Thyroid gland (tissue), 4 donors: Measurements from ENCODE around the gene DVL3.

Experiments used
- POLR2A ChIP-seq, 2 donors: fragments of 450-650 bp; IDR thresholded peaks; one replicate each; pipeline ENCODE4 v1.6.1; 2017; ENCODE audit warnings: antibody characterized with exemption in 2 of 2, mild to moderate bottlenecking in 2 of 2, moderate library complexity in 1 of 2
- TF ChIP-seq, protein P1 (sequence below), 6 experiments: fragments of 200-600 bp in 3 of 6; fragments of 450-650 bp in 3 of 6; sonication (generic) in 3 of 6; IDR thresholded peaks; one replicate each; pipeline ENCODE4 v1.5.1; 2016 to 2019; ENCODE audit warnings: antibody characterized with exemption in 6 of 6, mild to moderate bottlenecking in 2 of 6, inconsistent platforms in 1 of 6, moderate library complexity in 1 of 6

DNA sequence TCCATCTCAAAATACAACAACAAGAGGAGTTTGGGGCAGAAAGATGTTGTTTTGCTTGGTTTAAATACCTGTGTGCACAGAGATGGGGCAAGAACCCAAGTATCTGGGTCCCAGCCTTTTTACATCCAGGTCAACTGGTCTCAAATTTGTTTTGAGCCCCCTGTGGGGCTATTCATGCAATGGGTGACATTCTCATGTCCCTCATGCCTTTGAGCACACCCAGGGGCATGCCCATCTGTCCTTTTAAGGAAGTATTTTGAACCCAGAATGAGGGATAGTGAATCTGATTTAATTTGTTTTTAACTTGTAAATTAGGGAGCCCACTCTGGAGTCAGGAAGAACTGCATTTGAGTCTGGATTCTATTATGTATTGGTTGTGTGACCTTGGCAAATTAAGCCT is 45.6 kb downstream of the DVL3 start:
- TF ChIP-seq, protein P1, sequence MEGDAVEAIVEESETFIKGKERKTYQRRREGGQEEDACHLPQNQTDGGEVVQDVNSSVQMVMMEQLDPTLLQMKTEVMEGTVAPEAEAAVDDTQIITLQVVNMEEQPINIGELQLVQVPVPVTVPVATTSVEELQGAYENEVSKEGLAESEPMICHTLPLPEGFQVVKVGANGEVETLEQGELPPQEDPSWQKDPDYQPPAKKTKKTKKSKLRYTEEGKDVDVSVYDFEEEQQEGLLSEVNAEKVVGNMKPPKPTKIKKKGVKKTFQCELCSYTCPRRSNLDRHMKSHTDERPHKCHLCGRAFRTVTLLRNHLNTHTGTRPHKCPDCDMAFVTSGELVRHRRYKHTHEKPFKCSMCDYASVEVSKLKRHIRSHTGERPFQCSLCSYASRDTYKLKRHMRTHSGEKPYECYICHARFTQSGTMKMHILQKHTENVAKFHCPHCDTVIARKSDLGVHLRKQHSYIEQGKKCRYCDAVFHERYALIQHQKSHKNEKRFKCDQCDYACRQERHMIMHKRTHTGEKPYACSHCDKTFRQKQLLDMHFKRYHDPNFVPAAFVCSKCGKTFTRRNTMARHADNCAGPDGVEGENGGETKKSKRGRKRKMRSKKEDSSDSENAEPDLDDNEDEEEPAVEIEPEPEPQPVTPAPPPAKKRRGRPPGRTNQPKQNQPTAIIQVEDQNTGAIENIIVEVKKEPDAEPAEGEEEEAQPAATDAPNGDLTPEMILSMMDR (IDR thresholded peaks at IDR 0.05) = no peak
- TF ChIP-seq POLR2A (IDR thresholded peaks at IDR 0.05) = no peak
